GDM1 (cell line): ENCODE results near the gene TBX4.
"Not testable (repeated sequence)": the region's sequence is repeated elsewhere in the genome, so short reads cannot be mapped to it uniquely, and the experiment has no call there.

Experiments
- DNase-seq: peaks from one replicate; lab custom pipeline; 2025; lab: John Stamatoyannopoulos, UW

TBX4 gene

DNA sequence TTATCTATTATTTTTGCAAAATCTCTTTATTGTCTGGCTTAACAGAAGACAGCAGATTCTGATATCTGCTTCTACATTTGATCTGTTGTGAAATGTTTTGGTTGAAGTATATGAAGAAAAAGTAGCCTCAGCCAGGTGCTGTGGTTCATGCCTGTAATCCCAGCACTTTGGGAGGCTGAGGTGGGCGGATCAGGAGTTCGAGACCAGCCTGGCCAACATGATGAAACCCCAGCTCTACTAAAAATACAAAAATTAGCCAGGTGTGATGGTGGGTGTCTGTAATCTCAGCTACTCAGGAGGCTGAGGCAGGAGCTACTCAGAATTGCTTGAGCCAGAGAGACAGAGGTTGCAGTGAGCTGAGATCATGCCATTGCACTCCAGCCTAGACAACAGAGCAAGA lies 75.2 kb downstream of the TBX4 start:
- DNase-seq: not testable (repeated sequence)

DNA sequence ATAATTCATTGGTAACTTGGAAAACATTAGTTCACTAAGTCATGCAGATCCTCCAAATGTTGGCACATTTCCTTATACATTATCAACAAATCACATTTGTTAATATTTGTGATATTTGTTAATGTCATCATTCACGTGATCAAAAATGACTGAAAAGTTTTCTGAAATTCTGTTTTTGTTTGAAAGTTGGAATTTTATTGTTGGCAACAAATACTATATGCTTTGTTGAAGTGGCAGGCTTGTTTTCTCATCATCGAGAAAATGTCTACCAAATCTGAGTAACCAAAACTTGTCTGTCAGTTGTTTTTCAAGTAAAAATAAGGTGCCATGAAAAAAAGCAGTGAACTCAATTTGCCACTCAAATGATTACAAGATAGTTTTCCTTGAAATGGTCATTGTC lies 75.9 kb downstream of the TBX4 start:
- no peak for DNase-seq

DNA sequence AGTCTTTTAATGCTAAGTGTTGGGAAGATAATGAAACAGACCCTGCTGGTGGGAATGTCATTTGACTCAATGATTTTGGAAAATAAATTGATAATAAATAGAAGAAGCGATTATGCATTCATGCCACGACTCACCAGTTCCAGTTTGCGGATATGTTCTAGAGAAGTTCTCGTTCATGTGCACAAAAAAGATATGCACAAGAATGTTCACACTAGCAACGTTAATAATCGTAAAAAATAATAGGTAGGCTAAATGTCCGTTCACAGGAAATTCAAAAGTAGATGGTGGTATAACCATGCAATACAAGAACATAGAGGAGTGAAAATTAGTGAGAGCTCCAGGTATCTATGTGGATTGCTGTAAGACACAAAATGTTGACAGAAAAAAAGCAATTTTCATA lies 79.0 kb downstream of the TBX4 start:
- no peak for DNase-seq

DNA sequence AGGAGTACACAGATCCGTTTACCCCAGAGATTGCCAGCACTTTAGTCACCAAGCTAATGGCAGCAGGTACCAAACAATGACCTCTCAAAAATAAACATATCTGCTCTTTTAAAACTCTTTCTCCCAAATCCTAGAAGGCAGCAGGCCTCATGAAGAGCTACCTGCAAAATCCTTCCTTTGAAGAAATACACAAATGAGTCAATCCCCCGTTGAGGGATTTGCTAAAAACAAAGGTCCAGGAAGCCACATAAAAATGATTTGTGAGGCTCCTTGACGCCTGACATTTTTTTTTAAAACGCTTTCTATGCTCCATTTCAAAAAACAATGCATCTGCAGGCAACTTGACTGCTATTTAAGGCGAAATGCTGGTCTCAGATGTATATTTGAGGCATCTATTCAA lies 80.6 kb downstream of the TBX4 start:
- DNase-seq: no peak

DNA sequence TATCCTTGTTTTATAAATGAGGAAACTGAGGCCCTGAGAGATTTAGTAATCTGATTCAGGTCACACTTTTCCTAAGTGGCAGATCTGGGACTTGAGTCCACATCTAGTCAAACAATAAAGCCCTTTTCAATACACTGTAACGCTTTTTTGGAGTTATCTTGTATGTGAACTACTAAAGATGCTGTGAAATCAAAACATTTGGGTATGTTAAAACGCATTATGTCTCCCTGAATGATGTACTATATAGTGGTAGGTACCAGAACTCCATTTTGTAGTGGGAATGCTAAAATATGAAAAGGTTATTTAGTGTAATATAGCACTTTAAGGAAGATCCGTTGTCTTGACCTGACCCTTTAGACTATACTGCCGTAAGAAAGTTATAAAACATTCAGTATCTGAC lies 81.6 kb downstream of the TBX4 start:
- no peak for DNase-seq

DNA sequence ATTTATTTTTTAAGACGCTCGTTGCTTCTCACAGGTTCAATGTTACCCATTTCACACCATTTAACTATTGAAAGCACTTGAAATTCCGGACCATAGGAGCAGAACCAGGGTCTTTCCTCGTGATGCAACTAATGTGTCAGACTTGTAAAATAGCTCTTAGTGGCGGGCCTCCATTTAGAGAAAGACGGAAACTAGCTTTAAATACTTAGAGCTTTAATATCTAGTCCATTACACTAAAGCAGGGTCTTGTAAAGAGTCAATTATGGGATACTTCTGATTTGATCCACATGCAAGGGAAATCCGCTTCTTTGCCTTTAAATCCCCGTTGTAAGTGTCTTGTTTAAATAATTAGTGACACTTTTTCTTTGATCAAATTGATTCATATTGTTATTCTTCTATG lies 82.2 kb downstream of the TBX4 start:
- DNase-seq: no peak
